NCI-H1930 (cell line): ENCODE data around the gene PDCD1.
"Not testable (repeated sequence)": the region's sequence is repeated elsewhere in the genome, so short reads cannot be mapped to it uniquely, and the experiment has no call there.

ENCODE experiments used
- DNase-seq, 2 experiments: peaks; one replicate each; lab custom pipeline; 2025; lab: John Stamatoyannopoulos, UW

The PDCD1 gene

DNA sequence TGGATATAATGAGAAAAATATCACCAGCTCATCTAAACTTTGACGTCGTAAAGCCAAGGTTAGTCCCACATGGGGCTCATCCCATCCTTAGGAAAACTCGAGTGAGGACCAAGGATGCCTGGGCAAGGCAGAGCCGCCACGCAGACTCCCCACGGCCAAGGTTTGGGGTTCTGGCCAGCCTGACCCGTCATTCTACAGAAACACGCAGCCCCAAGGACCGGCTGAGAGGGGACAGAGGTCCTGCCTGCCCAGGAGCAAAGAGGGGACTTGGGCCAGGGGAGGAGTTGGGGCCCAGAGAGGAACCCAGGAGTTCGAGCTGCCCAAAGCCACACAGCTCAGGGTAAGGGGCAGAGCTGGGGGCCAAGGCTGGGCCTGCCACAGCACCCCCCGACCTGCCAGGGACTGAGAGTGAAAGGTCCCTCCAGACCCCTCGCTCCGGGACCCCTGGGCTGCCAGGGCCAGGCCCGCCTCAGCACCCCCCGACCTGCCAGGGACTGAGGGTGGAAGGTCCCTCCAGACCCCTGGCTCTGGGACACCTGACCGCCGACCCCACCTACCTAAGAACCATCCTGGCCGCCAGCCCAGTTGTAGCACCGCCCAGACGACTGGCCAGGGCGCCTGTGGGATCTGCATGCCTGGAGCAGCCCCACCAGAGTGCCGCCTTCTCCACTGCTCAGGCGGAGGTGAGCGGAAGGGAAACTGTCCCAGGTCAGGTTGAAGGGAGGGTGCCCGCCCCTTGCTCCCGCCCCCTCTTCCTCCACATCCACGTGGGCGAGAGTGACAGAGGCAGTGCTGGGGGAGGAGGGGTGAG is at the start of gene PDCD1:
Gene PDCD1, minus strand, starts transcription at position 689 of the 811 bp plus-strand sequence. Its CDS starts 56 bp downstream, at position 633.
- DNase-seq: no peak

DNA sequence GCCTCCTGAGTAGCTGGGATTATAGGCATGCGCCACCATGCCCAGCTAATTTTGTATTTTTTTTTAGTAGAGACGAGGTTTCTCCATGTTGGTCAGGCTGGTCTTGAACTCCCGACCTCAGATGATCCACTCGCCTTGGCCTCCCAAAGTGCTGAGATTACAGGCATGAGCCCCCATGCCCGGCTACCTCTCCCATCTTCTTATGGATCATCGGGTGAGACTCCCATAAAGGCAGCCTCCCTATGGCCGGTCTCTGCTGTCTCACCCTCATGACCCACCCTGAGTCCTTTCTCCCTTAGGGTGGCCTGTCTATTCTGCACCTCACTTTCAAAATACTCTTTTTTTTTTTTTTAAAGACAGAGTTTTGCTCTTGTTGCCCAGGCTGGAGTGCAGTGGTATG is 49.1 kb upstream of the PDCD1 start:
- DNase-seq: not testable (repeated sequence)

DNA sequence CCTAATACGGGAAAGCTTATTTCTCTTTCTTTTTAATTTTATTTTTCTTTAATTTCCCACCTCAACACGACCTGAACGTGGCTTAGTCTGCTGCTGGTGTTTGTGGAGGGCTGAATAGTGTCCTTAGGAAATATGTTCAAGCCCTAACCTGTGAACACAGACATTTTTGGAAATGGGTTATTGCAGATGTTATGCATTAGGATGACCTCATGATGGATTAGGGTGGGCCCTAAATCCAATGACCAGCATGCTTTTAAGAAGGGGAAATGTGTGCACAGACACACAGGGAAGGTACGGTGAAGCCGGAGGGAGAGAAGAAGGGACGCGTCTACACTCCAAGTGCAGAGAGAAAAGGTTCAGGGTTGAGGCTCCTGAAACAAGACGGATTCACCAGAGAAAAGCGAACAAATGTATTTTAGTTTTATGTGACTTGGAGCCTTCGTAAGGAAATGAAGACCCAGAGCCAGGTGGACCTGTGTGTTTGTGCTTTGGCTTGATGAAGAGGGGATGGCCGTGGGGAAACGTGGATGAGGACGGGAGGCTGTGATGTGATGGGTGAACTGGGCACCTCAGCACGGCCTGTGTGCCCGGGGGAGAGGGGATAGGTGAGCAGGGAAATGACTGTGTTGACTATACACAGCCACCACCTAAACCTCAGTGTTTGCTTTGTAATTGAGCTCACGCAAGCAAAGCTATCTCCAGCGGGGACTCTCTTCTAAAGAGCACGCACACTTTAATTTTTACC is 48.3 kb upstream of the PDCD1 start:
- DNase-seq: no peak

DNA sequence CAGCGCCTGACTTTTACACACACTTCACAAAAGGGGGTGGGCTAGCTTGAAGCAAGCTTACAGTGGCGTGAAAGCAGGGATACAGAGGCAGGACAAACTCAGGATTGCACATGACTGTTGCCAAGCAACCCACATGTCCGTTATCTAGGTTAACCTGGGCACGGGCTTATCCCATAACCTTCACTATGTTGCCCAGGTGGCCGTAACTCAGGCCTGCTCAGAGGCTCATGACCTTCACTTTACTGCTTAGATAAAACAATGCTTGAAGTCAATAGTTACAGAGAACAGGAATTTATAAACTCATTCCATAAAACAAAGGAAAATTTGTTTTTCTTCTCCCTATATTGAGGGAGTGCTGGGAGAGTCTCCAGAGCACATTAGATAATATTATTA is 47.7 kb upstream of the PDCD1 start:
- not testable (repeated sequence) for DNase-seq

DNA sequence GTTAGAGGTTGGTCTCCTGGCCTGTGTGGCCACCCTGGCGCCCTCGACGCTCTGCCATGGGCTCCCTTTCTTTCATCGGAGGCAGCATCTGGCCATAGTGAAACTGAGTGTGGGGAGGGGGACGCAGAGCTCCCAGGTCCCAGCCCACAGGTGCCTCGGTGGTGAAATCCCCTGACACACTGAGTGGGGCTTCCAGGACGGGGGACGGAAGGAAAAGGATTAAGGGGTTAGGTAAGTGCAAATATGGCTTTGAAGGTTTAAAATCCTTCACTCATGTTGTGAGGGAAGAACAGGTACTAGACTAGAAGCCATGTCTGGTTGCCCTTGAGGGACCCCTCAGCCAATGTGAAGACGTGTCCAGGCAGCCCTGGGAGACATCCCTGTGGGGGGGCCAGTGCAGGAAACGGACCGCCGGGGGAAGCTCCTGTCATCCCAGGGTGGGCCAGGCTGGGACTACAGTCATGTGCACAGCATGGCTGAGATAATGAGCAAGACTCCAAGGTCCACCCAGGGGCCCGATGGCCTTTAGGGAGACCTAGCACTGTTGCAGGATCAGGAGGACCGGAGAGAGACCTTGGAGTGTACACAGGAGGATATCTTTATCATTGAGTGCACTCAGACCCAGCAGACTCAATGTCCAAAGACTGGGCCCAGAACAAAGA is 47.2 kb upstream of the PDCD1 start:
- no peak for DNase-seq

DNA sequence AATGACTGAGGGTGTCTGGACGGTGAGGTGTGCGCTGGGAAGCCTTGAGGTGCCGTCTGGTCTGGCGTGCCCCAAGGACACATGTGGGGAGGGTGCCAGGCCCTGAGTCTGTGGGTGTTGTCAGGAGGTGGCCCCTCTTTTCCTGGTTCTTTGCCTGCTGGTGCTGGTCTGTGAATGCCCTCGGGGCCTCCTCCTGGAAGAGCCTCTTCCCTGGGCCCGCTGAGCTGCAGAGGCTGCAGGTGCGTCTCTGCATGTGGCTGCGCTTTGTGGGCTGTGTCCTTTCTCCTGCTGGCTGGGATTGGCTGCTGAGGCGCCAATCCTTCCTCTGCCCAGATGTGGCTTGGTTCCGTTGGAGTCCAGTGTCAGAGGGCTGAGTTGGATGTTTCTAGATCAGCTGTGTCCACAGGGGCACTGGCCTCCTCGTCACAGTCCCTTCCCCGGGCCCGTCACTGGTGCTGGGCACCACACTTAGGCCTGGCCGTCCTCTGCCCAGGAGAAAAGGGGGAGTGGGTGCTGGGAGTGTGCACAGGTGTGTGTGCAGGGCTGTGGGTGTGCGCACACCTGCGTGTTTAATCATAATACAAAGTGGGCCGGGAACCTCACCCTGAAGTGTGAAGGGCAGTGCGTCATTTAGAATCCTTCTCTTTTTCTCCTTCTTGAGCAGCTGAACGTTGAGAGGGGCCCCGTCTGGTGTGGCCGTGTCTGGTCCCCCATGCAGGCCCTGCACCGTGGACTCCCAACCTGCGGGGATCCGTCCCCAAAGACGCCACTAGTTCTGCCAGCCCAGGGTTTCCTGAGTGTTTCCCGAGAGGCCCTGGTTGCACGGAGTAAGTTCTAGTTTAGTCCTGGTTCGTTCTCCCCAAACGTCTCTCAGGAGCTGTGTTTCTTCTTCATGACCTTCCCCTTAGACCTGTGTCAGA is 46.4 kb upstream of the PDCD1 start:
- no peak for DNase-seq

DNA sequence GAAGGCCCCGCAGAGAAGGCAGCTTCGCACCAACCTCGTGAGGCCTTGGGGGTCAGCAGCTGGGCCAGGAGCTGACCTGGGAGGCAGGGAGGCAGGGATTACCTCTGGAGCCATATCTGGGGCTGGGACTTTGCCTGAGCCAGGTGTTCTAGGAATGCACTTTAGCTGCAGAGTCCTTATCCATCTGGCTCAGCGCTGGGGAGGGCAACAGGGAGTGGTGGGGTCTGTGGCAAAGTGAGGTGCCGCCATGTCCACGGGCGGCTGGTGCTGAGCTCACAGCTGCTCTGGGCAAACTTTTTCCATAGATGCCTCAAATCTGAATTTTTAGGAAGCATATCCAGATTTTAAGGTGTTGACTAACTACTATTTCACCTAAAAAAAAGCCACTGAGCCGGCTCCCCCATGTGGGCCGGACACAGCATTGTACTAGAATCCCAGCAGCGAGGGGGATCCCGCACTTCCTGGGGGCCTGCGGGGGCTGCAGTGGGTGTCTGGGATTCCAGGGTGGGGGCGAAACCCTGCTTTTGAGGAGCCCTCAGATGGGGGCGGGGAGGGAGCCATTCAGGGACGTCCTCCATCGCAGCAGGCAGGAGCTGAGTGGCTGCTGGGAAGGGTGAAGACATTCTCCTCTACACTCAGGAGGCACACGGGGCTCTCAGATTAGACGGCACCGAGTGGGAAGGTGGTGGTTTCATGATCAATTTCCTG is 45.5 kb upstream of the PDCD1 start:
- DNase-seq: no peak

DNA sequence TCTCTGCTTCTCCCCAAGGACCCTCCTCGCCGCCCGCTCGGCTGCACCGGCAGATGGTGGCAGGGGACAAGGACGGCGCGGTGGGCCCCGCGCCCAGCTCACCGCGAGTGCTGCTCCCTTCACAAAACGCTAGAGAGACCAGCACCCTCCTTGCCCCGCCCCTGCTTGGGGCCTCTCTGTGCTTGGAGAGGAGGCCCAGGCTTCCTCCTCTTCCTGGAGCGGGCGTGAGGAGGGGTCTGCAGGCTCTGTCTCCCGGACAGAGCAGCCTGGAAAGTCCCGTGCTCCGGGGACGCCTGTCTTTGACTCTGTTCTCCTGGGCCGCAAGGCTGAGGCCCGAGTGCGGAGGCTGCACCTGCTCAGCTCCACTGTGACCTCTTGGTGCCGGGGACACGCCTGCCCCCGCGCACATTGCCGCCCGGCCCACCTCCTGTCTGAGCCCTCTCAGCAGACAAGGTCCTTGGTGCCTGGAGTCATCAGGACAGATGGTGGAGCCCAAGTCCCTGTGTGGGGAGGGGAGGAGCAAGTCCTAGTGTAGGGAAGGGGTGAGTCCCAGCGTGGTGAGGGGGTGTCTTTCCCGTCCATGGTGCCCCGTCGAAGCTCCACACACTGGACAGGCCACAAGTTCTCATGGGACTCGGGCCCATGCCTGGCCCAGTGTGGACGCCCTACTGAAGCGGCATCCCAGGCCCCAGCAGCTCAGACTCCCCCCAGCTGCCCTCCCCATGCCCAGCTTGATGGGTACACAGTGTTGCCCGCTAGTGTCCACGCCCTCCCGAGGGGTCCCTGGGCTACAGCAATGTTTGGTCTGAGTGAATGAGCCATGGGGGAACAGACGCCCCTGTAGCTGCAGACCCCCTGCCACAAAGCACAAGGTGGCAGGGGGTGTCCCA is 44.7 kb upstream of the PDCD1 start:
- no peak for DNase-seq

DNA sequence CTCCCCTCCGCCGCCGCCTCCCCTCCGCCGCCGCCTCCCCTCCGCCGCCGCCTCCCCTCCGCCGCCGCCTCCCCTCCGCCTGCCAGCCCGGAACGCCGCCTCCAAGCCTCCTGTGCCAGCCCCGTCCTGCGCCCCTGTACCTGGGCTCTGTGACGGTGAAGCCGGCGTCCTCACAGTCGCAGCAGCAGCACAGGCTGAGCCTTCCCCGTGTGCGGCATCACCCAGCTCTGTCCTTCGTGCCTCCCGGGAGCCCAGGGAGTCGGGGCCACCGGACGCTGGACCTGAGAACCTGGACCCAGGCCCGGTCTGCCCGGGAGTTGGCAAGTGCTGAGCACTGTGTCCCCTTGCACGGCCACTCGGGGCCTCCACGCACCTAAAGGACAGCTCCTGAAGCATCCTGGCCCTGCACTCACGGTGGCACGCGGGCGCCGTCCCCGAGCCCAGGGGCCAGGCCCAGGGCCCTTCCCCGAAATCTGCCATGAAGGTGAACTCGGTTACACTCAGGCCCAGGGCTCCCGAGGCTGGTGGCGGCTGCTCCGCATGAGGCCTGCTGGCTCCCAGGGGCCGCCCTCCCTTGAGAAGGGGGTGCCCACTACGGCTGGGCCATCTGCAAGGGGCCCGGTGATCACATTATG is 43.8 kb upstream of the PDCD1 start:
- DNase-seq: no peak

DNA sequence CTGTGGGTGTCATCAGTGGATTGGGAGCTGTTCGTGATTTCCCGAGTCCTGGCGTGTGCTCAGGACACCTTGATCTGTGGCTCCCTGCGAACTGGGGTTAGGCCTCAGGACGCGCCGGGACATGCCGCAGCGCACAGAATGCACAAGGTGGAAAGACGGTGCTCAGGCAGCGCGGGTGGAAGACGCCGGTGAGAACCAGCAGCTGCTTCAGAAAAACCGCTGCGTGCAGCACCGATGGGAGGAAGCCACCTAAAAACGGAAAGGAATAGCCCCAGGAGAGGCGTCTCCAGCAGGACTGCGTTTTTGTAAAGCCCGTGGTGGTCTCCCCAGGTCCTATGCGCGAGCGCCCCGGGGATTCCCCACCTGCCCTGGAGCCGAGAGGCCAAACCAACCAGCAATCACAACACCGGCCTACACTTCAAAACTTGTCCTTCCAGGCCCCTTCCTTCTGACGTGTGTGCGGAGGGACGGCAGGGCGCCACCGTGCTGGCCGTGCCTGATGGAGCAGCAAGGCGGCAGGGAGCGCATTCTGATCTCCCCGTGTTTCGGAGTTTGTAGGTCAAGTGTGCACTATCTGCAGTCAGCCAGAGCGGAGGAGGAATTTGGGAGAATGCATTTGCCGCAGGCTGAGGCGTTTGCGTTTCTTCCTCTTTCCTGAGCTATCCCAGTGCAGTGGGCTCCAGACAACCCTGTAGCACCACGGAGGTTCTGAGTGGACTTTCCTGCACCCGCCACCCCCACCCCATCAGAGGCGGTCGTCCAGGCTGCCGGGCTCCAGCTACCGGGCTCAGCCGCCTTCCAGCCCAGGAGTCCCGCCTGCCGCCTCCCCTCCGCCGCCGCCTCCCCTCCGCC is 43.0 kb upstream of the PDCD1 start:
- DNase-seq: no peak

DNA sequence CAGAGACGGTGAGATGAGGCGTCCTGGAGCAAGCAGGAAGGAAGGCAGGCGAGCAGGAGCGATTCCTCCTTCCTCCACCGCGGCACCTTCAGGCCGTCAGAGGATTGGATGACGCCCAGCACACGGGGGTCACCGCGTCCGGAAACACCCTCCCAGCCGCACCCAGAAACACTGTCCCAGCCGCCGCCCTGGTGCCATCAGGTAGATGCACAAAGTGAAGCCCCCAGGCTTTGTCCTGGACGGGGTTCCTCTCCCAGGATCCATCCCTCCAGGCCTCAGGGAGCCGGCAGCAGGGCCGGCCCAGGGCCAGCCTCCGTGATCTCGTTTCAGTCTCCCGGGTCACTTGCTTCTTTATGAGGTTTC is 42.3 kb upstream of the PDCD1 start:
- no peak for DNase-seq

DNA sequence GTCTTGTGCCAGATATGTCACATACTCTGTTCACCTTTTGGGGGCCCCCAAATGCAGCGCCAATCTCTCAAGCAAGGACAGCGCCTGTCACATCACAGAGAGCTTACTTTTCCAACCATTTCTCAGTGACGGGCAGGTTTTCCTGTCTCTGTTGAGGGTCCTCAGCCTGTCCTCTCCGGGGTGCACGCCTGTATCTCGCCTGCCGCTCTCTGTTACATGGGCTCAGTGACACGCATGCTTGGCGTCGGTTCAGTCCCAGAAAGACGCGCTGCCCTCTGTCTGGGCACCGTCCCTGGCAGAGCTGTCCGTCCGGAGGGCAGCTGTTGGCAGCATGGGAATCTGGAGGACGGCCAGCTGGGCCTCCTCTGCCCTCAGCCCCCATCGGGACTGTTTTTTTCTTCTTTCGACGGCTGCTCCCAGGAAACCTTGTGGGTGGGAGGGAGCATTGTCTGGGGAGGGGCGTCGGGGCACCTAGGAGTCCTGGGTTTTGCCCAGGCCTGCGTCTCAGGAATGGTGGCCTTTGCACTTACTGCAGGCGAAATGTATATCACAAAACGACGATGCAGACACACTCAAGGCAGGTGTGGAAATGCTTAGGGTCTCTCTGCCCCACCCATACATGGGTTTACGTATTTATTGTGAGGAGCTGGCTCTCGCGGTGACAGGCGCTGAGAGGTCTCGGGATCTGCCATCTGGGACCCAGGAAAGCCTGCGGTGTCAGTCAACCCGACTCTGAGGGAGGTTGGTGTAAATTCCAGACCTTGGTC is 41.7 kb upstream of the PDCD1 start:
- no peak for DNase-seq

DNA sequence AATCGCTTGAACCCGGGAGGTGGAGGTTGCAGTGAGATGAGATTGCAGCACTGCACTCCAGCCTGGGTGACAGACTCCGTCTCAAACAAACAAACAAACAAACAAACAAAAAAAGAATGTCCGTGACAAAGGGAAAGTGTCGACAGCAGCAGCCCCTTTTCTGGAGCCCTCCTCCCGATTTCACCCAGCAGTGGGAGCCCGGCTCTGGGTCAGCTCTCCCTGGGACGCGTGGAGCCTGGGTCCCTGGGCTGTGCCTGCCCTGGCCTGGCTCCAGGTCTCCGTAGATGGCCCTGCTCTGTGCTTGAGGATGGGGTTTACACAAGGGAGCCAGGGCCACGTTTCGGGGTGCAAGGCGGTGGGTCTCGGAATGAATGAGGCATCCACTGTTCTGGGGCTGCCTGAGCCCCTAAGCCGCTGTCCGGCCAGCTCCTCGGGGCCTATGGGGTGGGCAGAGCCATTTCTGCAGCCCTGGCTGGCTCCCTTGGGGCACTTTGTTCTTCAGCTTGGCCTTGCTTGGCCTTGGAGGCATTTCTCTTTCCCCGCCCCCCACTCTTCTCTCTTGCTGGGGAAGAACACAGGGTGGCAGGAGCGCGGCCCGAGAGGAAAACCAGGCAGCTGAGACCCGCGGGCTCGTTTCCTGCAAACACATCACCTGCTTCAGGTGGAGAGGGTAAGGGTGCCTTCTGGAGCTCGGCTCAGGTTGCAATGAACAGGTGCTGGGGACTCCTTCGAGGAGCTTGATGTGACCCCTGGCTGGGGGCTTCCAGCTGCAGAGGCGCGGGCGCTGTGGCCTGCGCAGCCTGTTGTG is 40.0 kb upstream of the PDCD1 start:
- no peak for DNase-seq

DNA sequence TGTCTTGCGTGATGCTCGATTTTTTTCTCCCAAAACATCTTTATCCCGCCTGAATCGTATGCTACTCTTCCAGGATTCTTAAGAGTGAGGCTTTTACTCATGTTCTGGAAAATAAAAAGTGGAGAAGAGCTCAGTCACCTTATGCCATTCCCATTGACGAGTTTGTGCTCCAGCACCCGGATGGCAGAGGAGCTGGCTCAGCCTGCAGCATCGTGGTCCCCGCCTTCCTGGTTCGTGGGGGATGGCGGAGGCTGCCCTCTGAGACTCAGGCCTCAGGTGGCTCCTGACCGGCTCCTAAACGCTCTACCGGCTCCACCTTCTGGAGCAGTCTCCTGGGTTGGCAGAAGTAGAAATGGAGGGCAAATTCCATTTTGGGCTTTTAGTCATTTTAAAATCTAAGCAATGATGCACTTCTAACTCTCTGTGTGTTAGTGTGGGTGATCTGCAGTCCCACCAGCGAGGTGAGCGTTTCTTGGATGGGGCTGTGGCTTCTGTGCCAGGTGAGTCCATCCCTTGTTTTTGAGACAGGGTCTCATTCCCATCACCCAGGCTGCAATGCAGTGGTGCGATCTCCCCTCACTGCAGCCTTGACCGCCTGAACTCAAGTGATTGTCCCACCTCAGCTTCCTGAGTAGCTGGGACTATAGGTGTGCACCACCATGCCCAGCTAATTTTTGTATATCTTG is 38.7 kb upstream of the PDCD1 start:
- DNase-seq: no peak

DNA sequence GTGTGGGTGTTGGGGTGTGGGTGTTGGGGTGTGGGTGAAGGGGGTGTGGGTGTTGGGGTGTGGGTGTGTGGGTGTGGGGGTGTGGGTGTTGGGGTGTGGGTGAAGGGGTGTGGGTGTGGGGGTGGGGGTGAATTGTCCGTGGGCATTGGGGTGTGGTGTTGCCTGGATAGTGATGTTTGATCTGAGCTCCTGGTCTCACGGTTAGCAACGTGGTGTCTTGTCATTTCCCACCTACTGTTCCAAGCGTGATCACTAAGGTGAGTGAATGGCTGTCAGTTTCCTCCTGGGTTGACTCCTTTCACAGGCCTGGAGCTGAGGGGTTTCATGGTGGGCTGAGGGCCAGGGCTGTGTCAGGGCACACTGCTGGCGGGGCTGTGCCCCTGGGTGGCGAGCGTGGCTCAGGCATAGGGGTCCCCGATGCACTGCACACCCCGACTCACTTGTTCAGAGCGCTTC is 38.1 kb upstream of the PDCD1 start:
- DNase-seq: no peak
